GM23338 (cell line): ENCODE results near the gene PRDM11.

Source experiments
- CTCF ChIP-seq, 2 experiments: fragments of 200-600 bp in 1 of 2; sonication (generic) in 1 of 2; conservative IDR thresholded peaks; 2 replicates each; pipeline versions ENCODE4 v1.5.1 to v1.6.1; 2016 to 2017; ENCODE audit warnings: antibody characterized with exemption in 2 of 2, low read depth in 2 of 2, mild to moderate bottlenecking in 2 of 2, moderate library complexity in 1 of 2
- EZH2 ChIP-seq: fragments of 200-600 bp; sonication (generic); IDR thresholded peaks from one replicate; pipeline ENCODE4 v1.8.0; 2017; ENCODE audit warnings: antibody characterized with exemption, mild to moderate bottlenecking, low read depth; ENCODE audit not compliant: unreplicated experiment
- EZH2phosphoT487 ChIP-seq: fragments of 200-600 bp; sonication (generic); IDR thresholded peaks from one replicate; pipeline ENCODE4 v1.8.1; 2018; ENCODE audit warnings: antibody characterized with exemption; ENCODE audit not compliant: unreplicated experiment
- POLR2AphosphoS5 ChIP-seq: IDR thresholded peaks from 2 replicates; pipeline ENCODE4 v1.6.1; 2016; ENCODE audit warnings: antibody characterized with exemption, low read depth
- ZNF331 ChIP-seq: fragments of 250-450 bp; sonication (Bioruptor Pico); IDR thresholded peaks from 2 replicates; pipeline ENCODE4 v1.5.0; 2020; ENCODE audit warnings: low read depth, mild to moderate bottlenecking, moderate library complexity
- TF ChIP-seq, protein P1 (sequence below): fragments of 250-450 bp; sonication (Bioruptor Pico); IDR thresholded peaks from 2 replicates; pipeline ENCODE4 v1.5.0; 2020; ENCODE audit warnings: mild to moderate bottlenecking, moderate library complexity
- TF ChIP-seq, protein P2 (sequence below): IDR thresholded peaks from one replicate; pipeline ENCODE4 v1.6.1; 2018; ENCODE audit warnings: antibody characterized with exemption; ENCODE audit not compliant: unreplicated experiment
- TF ChIP-seq, protein P3 (sequence below): IDR thresholded peaks from 2 replicates; pipeline ENCODE4 v1.6.1; 2016; ENCODE audit warnings: antibody characterized with exemption

- TF ChIP-seq CTCF (conservative IDR thresholded peaks at IDR 0.05; ENCODE audit: low read depth in 2 of 2) (no peak), POLR2AphosphoS5 (no peak), EZH2phosphoT487 (no peak), EZH2 (no peak), ZNF331 (CRISPR knock-in tag) (no peak)
- TF ChIP-seq, protein P1, sequence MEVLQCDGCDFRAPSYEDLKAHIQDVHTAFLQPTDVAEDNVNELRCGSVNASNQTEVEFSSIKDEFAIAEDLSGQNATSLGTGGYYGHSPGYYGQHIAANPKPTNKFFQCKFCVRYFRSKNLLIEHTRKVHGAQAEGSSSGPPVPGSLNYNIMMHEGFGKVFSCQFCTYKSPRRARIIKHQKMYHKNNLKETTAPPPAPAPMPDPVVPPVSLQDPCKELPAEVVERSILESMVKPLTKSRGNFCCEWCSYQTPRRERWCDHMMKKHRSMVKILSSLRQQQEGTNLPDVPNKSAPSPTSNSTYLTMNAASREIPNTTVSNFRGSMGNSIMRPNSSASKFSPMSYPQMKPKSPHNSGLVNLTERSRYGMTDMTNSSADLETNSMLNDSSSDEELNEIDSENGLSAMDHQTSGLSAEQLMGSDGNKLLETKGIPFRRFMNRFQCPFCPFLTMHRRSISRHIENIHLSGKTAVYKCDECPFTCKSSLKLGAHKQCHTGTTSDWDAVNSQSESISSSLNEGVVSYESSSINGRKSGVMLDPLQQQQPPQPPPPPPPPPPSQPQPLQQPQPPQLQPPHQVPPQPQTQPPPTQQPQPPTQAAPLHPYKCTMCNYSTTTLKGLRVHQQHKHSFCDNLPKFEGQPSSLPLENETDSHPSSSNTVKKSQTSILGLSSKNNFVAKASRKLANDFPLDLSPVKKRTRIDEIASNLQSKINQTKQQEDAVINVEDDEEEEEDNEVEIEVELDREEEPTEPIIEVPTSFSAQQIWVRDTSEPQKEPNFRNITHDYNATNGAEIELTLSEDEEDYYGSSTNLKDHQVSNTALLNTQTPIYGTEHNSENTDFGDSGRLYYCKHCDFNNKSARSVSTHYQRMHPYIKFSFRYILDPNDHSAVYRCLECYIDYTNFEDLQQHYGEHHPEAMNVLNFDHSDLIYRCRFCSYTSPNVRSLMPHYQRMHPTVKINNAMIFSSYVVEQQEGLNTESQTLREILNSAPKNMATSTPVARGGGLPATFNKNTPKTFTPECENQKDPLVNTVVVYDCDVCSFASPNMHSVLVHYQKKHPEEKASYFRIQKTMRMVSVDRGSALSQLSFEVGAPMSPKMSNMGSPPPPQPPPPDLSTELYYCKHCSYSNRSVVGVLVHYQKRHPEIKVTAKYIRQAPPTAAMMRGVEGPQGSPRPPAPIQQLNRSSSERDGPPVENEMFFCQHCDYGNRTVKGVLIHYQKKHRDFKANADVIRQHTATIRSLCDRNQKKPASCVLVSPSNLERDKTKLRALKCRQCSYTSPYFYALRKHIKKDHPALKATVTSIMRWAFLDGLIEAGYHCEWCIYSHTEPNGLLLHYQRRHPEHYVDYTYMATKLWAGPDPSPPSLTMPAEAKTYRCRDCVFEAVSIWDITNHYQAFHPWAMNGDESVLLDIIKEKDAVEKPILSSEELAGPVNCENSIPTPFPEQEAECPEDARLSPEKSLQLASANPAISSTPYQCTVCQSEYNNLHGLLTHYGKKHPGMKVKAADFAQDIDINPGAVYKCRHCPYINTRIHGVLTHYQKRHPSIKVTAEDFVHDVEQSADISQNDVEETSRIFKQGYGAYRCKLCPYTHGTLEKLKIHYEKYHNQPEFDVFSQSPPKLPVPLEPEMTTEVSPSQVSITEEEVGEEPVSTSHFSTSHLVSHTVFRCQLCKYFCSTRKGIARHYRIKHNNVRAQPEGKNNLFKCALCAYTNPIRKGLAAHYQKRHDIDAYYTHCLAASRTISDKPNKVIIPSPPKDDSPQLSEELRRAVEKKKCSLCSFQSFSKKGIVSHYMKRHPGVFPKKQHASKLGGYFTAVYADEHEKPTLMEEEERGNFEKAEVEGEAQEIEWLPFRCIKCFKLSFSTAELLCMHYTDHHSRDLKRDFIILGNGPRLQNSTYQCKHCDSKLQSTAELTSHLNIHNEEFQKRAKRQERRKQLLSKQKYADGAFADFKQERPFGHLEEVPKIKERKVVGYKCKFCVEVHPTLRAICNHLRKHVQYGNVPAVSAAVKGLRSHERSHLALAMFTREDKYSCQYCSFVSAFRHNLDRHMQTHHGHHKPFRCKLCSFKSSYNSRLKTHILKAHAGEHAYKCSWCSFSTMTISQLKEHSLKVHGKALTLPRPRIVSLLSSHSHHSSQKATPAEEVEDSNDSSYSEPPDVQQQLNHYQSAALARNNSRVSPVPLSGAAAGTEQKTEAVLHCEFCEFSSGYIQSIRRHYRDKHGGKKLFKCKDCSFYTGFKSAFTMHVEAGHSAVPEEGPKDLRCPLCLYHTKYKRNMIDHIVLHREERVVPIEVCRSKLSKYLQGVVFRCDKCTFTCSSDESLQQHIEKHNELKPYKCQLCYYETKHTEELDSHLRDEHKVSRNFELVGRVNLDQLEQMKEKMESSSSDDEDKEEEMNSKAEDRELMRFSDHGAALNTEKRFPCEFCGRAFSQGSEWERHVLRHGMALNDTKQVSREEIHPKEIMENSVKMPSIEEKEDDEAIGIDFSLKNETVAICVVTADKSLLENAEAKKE = no peak
- TF ChIP-seq, protein P2, sequence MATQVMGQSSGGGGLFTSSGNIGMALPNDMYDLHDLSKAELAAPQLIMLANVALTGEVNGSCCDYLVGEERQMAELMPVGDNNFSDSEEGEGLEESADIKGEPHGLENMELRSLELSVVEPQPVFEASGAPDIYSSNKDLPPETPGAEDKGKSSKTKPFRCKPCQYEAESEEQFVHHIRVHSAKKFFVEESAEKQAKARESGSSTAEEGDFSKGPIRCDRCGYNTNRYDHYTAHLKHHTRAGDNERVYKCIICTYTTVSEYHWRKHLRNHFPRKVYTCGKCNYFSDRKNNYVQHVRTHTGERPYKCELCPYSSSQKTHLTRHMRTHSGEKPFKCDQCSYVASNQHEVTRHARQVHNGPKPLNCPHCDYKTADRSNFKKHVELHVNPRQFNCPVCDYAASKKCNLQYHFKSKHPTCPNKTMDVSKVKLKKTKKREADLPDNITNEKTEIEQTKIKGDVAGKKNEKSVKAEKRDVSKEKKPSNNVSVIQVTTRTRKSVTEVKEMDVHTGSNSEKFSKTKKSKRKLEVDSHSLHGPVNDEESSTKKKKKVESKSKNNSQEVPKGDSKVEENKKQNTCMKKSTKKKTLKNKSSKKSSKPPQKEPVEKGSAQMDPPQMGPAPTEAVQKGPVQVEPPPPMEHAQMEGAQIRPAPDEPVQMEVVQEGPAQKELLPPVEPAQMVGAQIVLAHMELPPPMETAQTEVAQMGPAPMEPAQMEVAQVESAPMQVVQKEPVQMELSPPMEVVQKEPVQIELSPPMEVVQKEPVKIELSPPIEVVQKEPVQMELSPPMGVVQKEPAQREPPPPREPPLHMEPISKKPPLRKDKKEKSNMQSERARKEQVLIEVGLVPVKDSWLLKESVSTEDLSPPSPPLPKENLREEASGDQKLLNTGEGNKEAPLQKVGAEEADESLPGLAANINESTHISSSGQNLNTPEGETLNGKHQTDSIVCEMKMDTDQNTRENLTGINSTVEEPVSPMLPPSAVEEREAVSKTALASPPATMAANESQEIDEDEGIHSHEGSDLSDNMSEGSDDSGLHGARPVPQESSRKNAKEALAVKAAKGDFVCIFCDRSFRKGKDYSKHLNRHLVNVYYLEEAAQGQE = no peak
- TF ChIP-seq, protein P3, sequence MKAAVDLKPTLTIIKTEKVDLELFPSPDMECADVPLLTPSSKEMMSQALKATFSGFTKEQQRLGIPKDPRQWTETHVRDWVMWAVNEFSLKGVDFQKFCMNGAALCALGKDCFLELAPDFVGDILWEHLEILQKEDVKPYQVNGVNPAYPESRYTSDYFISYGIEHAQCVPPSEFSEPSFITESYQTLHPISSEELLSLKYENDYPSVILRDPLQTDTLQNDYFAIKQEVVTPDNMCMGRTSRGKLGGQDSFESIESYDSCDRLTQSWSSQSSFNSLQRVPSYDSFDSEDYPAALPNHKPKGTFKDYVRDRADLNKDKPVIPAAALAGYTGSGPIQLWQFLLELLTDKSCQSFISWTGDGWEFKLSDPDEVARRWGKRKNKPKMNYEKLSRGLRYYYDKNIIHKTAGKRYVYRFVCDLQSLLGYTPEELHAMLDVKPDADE = no peak
These were observed 64.4 kb downstream of the PRDM11 start for GRCh38 chr11:45210846-45211245.
